ENCODE data around the gene SLITRK6.

SLITRK6 gene

GRCh38 chr13:85772367-85772766 lies 26.9 kb downstream of the SLITRK6 start:
- TF ChIP-seq CTCF (IDR thresholded peaks at IDR 0.05), result no peak

DNA sequence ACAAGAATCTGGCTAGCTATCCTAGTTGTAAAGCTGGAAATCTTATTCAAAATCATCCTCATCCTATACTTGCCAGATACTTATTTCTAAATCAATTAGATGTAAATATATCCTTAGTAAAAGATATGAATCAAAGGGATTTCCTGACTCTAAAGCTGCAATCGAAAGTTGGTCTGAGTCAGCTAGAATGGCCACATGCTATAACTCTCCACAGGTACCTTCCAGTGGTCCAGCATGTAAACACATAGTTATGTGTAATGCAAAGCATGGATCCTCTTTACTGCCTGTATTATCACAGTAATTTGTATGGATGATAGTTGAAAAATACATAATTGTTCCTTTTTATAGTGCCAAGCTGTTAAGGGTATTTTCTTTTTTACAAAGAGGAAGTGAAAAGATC lies 27.4 kb downstream of the SLITRK6 start:
- no peak for TF ChIP-seq CTCF (IDR thresholded peaks at IDR 0.05)

GRCh38 chr13:85768946-85769345 lies 30.3 kb downstream of the SLITRK6 start:
- no peak for TF ChIP-seq CTCF (IDR thresholded peaks at IDR 0.05)

GRCh38 chr13:85755123-85755522 lies 44.1 kb downstream of the SLITRK6 start:
- TF ChIP-seq CTCF (IDR thresholded peaks at IDR 0.05), result no peak

Data from LNCAP (cell line).